Pons (tissue), 1 donor: ENCODE data around the gene DUSP1.
A peak's percentile ranks its signal among the peaks of the same experiment; 100 is the strongest.

Experiments
- DNase-seq: peaks from one replicate; pipeline ENCODE4 v3.0.0-alpha.2; 2016; ENCODE audit warnings: low spot score

DUSP1 gene

DNA sequence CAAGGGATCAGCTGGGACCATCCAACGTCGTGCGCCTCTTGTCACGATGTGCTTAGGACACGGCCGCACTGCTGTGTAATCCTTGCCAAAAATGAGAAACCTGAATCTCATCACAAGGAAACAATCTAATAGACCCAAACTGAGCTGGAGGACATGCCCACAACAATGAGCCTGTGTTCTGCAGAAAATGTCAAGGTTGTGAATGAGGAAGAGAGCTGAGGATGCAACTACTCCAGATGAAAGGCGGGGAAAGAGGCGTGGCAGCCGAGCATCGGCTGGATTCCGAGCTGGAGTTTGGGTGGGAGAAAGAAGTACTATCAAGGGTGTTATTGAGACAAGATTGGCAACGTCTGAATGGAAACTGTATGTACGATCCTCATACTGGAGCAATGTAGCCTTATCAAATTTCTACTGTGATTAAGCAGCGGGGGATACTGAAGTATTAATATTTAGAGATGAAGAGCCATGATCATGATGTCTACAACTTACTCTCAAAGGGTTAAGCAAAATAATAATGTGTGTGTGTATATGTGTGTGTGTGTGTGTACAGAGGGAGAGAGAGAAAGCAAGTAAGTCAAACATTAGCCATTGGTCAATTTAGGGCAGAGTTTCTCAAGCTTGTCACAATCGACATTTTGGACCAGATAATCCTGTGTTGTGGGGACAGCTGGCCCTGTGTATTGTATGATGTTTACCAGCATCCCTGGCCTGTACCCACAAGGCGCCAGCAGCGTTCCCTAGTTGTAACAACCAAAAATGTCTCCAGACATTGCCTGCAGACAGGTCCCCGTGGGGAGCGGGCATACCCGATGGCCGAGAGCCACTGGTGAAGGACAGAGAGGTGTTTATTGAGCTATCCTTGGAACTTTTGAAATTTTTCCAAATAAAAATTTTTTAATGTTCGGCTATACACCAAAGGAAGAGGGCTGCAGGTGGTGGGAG lies 46.5 kb downstream of the DUSP1 start:
- DNase-seq, result peak; percentile 87

DNA sequence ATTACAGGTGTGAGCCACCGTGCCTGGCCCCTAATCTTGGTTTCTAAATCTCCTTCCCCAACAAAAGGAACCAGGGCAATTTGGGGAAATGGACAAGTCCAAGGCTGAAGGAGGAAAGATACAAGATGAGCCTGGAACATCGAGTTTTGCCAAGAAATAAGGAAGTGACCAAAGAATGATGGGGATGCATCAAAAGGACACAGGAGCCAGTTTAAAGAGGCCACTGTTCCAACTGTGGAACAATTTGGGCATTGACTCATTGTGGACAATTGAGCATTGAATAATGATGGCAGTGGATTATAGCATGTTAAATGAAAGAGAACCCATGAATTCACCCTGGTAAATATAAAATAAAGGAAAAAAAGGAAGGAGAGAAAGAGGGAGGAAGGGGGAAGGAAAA lies 47.5 kb downstream of the DUSP1 start:
- DNase-seq, result peak; percentile 95

DNA sequence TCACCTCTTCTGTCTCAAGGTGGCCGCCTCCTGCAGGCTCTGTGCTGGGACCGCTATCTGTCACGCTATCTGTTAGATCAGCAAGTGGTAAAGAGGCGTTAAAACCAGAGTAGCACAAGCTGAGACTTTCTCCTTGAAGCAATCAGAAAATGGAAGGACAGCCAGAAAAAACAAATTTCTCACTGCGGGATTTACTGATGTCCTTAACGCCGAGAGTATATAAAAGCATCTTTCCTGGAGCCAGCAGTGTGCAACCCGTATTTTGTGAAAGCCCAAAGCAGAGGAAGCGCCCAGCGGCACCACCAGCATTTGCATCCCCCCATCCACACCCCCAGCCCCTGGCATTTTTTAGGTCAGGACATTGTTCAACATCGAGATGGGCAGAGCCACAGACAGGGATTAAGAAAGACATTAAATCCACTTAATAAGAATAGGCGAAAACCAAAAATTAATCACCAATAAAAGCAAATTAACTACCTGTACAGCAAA lies 48.6 kb downstream of the DUSP1 start:
- no peak for DNase-seq

DNA sequence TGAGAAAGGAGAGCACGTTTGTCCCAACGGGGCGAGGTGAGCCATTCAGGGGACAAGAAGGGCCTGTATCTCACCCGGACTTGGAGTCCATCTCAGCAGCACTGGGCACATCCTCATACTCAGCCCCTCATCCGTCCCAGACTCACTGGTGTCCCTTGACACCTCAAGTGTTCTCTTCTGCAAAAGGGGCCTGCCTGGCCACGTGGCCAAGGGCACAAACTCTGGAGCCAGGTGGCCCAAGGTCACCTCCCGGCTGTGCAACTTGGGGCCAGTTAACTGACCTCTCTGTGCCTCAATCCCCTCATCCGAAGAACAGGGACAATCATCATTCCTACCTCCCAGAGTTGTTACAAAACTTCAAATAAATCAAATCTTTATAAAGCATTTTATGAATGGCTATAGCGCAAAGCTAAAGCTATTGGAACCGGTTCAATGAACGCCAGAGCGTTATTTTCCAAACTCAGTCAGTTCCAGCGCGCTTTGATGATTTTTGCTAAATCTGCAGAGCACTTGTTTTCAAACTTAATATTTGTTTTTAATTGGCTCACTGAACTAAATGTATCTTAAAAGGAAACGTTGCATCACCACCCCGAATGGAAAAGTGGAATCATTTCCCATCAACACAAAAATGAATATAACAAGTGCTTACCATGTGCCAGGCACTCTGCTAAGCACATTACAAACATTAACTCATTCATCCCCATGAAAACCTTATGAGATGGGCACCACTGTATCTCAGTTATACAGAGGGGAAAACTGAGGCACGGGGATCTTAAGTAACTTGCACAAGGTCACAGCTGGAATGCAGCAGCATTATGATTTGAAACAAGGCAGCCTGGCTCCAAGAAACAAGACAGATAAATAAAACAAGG lies 49.3 kb downstream of the DUSP1 start:
- no peak for DNase-seq

DNA sequence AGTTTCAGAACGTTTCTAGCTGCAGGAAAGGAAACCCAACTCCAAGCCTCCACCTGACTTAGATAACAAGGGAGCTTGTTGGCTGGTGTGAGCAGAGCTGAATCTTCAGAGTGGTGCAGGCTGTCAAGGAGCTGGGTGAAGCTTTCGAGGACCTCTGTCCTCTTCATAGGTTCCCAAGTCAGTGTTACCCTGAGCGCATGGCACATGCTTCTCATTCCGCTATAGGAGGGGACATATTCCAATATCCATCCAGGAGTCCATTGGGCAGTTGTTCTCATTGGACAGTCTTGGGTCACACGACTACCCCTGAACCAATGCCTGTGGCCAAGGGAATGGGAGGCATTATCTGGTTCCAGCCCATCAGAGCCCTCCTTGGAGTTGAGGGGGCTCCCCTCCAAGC lies 50.3 kb downstream of the DUSP1 start:
- DNase-seq, result no peak

DNA sequence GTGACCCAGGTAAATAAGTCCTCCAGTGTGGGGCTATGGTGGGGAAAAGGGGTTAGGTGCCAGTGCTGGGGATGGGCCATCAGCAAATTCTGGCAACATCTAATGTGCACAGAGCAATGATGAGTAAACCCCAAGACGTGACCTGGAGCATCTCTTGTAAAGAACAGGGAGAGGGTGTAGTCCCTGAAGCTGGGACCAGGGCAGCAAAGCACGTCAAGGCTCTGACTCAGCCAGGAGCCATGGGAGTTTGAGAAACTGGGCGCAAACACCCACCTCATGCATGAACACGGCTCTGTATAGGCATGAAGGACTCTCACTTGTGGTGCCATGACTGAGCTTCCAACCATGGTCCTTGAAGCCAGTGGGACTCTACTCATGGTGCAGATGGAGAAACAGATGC lies 51.8 kb downstream of the DUSP1 start:
- DNase-seq, result no peak

DNA sequence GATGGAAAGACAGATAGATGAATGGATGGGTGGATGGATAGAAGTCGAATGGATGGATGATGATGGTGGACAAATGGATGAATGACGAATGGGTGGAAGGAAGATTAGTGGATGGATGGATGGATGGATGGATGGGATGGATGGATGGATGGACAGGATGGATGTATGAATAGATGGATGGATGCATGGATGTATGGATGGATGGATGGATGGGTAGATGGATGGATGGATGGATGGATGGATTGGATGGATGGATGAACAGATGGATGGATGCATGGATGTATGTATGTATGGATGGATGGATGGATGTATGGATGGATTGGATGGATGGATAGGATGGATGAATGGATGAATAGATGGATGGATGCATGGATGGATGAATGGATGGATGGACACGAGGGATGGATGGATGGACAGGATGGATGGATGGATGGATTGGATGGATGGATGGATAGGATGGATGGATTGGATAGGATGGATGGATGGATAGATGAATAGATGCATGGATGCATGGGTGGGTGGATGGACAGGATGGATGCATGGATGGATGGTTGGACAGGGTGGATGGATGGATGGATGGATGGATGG lies 52.4 kb downstream of the DUSP1 start:
- no peak for DNase-seq
